Calu3 (cell line): ENCODE measurements around the gene CACNG7. TPM values are rescaled to one million over a fixed set of nuclear protein-coding genes. Genes with fewer than 3 reads are reported as not detected.

Experiments
- BruUV-seq: library from RNA; stranded (reverse); fragments of 400-500 nt; replicated peaks from 2 replicates; lab custom pipeline; 2021; lab: Mats Ljungman, UMichigan
- CTCF ChIA-PET: fragments of 300-600 bp; sonication (Branson Sonifier 250); formaldehyde crosslinking; loops from one replicate; lab custom pipeline; 2022; ENCODE audit warnings: antibody characterized with exemption; lab: Charles Lee
- DNase-seq: peaks from one replicate; pipeline ENCODE4 v3.0.0; 2022
- H3K27ac Mint-ChIP-seq: one replicate; pipeline ENCODE4 v1.8.0; 2022; ENCODE audit warnings: mixed read lengths; ENCODE audit not compliant: unreplicated experiment
- H3K27me3 Mint-ChIP-seq: one replicate; pipeline ENCODE4 v1.8.0; 2022; ENCODE audit warnings: mixed read lengths; ENCODE audit not compliant: unreplicated experiment
- H3K36me3 Mint-ChIP-seq: one replicate; pipeline ENCODE4 v1.8.0; 2022; ENCODE audit warnings: mild to moderate bottlenecking, moderate library complexity, mixed read lengths; ENCODE audit not compliant: insufficient read depth, unreplicated experiment
- H3K4me1 Mint-ChIP-seq: one replicate; pipeline ENCODE4 v1.8.0; 2022; ENCODE audit warnings: mild to moderate bottlenecking, low read depth, mixed read lengths; ENCODE audit not compliant: unreplicated experiment
- H3K4me3 Mint-ChIP-seq: one replicate; pipeline ENCODE4 v1.8.0; 2022; ENCODE audit warnings: mild to moderate bottlenecking, low read depth, moderate library complexity, mixed read lengths; ENCODE audit not compliant: unreplicated experiment
- H3K9me3 Mint-ChIP-seq: one replicate; pipeline ENCODE4 v1.8.0; 2022; ENCODE audit warnings: low read depth, mixed read lengths; ENCODE audit not compliant: unreplicated experiment
- CTCF ChIP-seq: fragments of 200-600 bp; IDR thresholded peaks from one replicate; pipeline ENCODE4 v1.8.0; 2022; ENCODE audit warnings: antibody characterized with exemption; ENCODE audit not compliant: unreplicated experiment
- intact Hi-C: fragments of 100-400 bp; cut with micrococcal nuclease; formaldehyde crosslinking; loops from one replicate; pipeline ENCODE4 v1.10.0; 2022; ENCODE audit not compliant: unreplicated experiment
- total RNA-seq: library from RNA; stranded (reverse); gene quantifications from 2 replicates; pipeline ENCODE4 v1.2.3, GENCODE V29; 2022

The CACNG7 gene
- total RNA-seq, 1 experiment from 2014 or later, result not detected

DNA sequence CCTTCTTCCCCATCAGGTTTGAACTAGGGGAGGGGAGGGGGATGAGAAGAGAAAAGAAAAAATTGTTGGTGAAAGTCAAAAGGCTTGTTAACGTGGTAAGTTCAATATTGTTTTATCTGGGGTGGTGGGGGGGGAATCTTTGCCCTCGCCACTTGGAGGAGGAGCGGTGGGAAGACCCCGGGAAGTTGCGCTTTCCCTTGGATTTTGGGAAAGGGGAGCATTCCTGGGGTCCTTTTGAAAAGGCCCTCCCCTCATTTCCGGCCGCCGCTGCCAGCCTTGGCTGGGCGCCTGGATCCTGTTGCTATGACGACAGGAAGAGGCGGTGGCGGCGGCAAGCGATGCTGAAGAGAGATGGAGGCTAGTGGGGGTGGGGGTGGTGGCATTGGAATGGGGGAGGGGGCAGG lies 49.1 kb downstream of the CACNG7 start:
- peaks cover 23% of the 10 kb centered on the region for H3K4me1 Mint-ChIP-seq
- no peak overlapping the region for H3K4me3 Mint-ChIP-seq
- no TSS peak for BruUV-seq

DNA sequence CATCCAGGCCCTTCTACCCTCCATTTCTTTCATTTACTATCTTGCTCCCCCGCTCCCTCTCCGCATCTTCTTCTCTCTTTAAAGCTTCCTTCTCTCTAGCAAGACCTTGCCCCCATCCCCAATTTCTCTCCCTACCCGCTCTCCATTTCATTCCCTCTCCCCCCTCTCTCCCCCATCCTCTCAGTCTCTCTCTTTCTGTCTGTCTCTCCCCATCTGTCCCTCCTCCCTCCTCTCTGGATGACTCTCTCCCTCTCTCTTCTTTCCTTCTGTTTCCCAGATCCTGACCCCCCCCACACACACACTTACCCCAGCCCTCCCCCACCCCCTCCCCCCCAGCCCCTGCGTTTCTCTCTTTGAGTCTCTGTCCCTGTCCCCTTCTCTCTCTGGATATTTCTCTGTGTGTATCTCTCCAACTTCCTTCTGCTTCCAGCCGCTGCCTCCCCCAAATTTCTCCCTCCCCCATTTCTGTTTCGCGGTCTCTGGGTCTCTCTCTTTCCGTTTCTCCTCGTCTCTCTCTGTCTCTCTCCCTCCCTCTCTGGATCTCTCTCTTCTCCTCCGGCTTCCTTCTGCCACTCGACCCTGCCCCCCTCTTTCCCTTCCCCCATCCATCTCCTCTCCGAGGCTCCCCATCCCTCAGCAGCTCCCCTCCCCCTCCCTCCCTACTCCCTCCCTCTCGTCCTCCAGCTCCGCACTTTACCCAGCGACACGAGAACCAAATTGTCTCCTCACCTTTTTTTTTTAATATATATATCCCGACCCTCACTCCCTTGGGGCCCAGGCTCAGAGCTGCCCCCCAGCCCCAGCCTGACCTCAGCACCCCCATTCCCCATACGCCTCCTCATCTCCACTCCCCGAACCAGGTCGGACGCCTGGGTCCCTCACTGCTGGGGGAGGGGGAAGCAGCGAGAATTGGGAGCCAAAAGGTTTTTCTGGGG lies 50.0 kb downstream of the CACNG7 start:
- DNase-seq, result no peak
- CTCF ChIA-PET, result interaction anchor here (0.6 to 0.7 kb wide), 3 partner anchors 42 to 199 kb away, joined by 4 to 5 read pairs (median 5); no protein-coding TSS in a partner anchor
- Mint-ChIP-seq H3K4me3 (no peak overlapping the region), H3K27ac (no peak overlapping the region), H3K9me3 (no peaks in the 10 kb centered on the region), H3K4me1 (peaks cover 23% of the 10 kb centered on the region), H3K27me3 (peaks cover 91% of the 10 kb centered on the region), H3K36me3 (no peaks in the 10 kb centered on the region)
- intact Hi-C loops, result no loop called here
- BruUV-seq, result no TSS peak
- no peak for TF ChIP-seq CTCF

More for the DNA sequence above, 49.1 kb downstream of the CACNG7 start:
- peaks cover 82% of the 10 kb centered on the region for H3K27me3 Mint-ChIP-seq
- CTCF ChIA-PET, result no interaction called here
- H3K9me3 Mint-ChIP-seq, result no peaks in the 10 kb centered on the region
- DNase-seq, result peak; percentile 55
- no peak overlapping the region for H3K27ac Mint-ChIP-seq
- intact Hi-C loops, result no loop called here
- no peak for TF ChIP-seq CTCF
- no peaks in the 10 kb centered on the region for H3K36me3 Mint-ChIP-seq

GRCh38 chr19:53960187-53960586 lies 51.1 kb downstream of the CACNG7 start:
- DNase-seq, result no peak
- no TSS peak for BruUV-seq
- Mint-ChIP-seq H3K4me1 (peaks cover 31% of the 10 kb centered on the region), H3K27me3 (peaks cover 93% of the 10 kb centered on the region), H3K27ac (no peak overlapping the region), H3K4me3 (no peak overlapping the region), H3K36me3 (peaks cover 2% of the 10 kb centered on the region), H3K9me3 (no peaks in the 10 kb centered on the region)
- no peak for TF ChIP-seq CTCF
- CTCF ChIA-PET, result no interaction called here
- intact Hi-C loops, result no loop called here

DNA sequence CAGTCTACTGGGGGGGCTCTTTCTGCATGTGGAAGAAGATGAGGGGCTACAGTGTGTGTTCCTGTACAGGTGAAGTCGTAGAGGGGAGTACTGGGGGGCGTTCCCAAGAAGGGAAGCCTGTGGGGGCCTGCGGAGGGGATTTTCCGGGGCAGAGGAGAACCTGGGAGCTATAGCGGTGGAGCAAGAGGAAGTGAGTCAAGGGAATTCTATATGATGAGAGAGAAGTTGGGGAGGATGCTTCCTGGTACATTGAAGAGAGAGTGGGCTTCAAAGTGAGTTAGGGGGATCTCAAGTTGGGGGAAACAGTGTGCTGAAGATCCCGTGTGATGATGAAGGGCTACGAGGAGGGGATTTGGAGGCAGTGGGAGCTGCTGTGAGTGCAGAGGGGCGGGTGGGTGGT lies 51.8 kb downstream of the CACNG7 start:
- no peak for TF ChIP-seq CTCF
- BruUV-seq, result no TSS peak
- peaks cover 93% of the 10 kb centered on the region for H3K27me3 Mint-ChIP-seq
- intact Hi-C loops, result no loop called here
- peaks cover 35% of the 10 kb centered on the region for H3K4me1 Mint-ChIP-seq
- no peak overlapping the region for H3K27ac Mint-ChIP-seq
- CTCF ChIA-PET, result no interaction called here
- no peak for DNase-seq
- no peak overlapping the region for H3K4me3 Mint-ChIP-seq
- no peaks in the 10 kb centered on the region for H3K9me3 Mint-ChIP-seq
- H3K36me3 Mint-ChIP-seq, result peaks cover 5% of the 10 kb centered on the region
